Aorta (tissue), 5 donors: ENCODE data around the gene ATG7. TPM values are rescaled to one million over a fixed set of nuclear protein-coding genes. Genes with fewer than 3 reads are reported as not detected.
A peak's percentile ranks its signal among the peaks of the same experiment; 100 is the strongest.
"Not testable (repeated sequence)": the region's sequence is repeated elsewhere in the genome, so short reads cannot be mapped to it uniquely, and the experiment has no call there.

ENCODE experiments used
- ATAC-seq: fragments of 200-7000 bp; cut with Tn5 transposase; one replicate; pipeline ENCODE4 v1.9.1; 2022; ENCODE audit warnings: moderate library complexity; ENCODE audit not compliant: low FRiP score
- DNase-seq, 2 donors: peaks; one replicate each; pipeline ENCODE4 v3.0.0-alpha.2; 2020
- H3K27ac ChIP-seq, 2 donors: one replicate each; pipeline ENCODE4 v1.5.1; 2013; ENCODE audit warnings: low read length in 2 of 2, mild to moderate bottlenecking in 2 of 2, moderate library complexity in 2 of 2, control low read depth in 1 of 2, inconsistent platforms in 1 of 2, low read depth in 1 of 2
- H3K27me3 ChIP-seq, 2 donors: one replicate each; pipeline ENCODE4 v1.6.1; 2013; ENCODE audit warnings: control low read depth in 1 of 2, low read length in 1 of 2, mild to moderate bottlenecking in 1 of 2, moderate library complexity in 1 of 2; ENCODE audit not compliant: insufficient read depth in 2 of 2, control insufficient read depth in 1 of 2
- H3K36me3 ChIP-seq, 2 donors: one replicate each; pipeline ENCODE4 v1.6.1; 2013; ENCODE audit warnings: control low read depth in 1 of 2, low read length in 1 of 2, mild to moderate bottlenecking in 1 of 2; ENCODE audit not compliant: insufficient read depth in 2 of 2, control insufficient read depth in 1 of 2
- H3K4me1 ChIP-seq, 2 donors: one replicate each; pipeline ENCODE4 v1.6.1; 2013; ENCODE audit warnings: low read length in 2 of 2, control low read depth in 1 of 2, mild to moderate bottlenecking in 1 of 2, moderate library complexity in 1 of 2; ENCODE audit not compliant: insufficient read depth in 2 of 2, control insufficient read depth in 1 of 2
- H3K4me3 ChIP-seq, 2 donors: one replicate each; pipeline ENCODE4 v1.5.1; 2013; ENCODE audit warnings: low read length in 2 of 2, control low read depth in 1 of 2, mild to moderate bottlenecking in 1 of 2
- H3K9me3 ChIP-seq: one replicate; pipeline ENCODE4 v1.6.1; 2013; ENCODE audit warnings: mild to moderate bottlenecking, low read length; ENCODE audit not compliant: control insufficient read depth
- WGBS, 2 donors: extraction: QIAGEN DNeasy Blood & Tissue Kit; methylation state at CpG; one replicate each; pipeline ENCODE4 v1.1.7; 2013; 5-methylcytosine and 5-hydroxymethylcytosine counted together
- intact Hi-C, 2 donors: fragments of 100-400 bp; cut with DNase I; formaldehyde crosslinking; loops; one replicate each; pipeline versions ENCODE4 v1.14.2 to v1.15.0; 2022
- polyA plus RNA-seq, 2 donors: library from polyadenylated mRNA; stranded (reverse); fragments of 200-250 nt; gene quantifications; one replicate each; pipeline ENCODE4 v1.2.3, GENCODE V29; 2013
- total RNA-seq, 2 donors: library from RNA; stranded (reverse); fragmentation: NEBNext Ultra II Directional; extraction: Animal tissue kit (Norgen Biotek cat#: 25700); gene quantifications; one replicate each; pipeline ENCODE4 v1.2.1, GENCODE V29; 2021
- donor health status: healthy with polysubstance abuse.
- donor health status: Bipolar disorder and iron deficiency.
- donor health status: DM: no; HTN: no; CAD: no.
- donor health status: DM: no; HTN: no; CAD: no.
- donor health status: DM: yes; HTN: yes; CAD: no.

The ATG7 gene
- total and polyA plus RNA-seq, 4 donors, result 5.1 to 84.1 (median 29.1) TPM

- DNase-seq, result no peak
- Histone ChIP-seq H3K27ac (peak overlapping the region in 1 of 2 donors; percentile 37), H3K9me3 (no peaks in the 10 kb centered on the region), H3K4me1 (peaks cover 10 to 28% of the 10 kb centered on the region in 2 donors), H3K36me3 (no peaks in the 10 kb centered on the region), H3K4me3 (no peak overlapping the region), H3K27me3 (no peaks in the 10 kb centered on the region)
- 73 to 78% methylated on average over 10 of the region's 10 CpGs for WGBS, 2 donors
- intact Hi-C loops, result no loop called here
- no peak for ATAC-seq
These were observed 321.3 kb downstream of the ATG7 start for GRCh38 chr3:11593318-11594034.

- ATAC-seq, DNase-seq, H3K27ac ChIP-seq, H3K36me3 ChIP-seq, H3K9me3 ChIP-seq, H3K4me3 ChIP-seq, intact Hi-C loops, H3K27me3 ChIP-seq: not testable (repeated sequence)
- WGBS, 2 donors, result 98 to 99% methylated on average over 5 of the region's 5 CpGs
- peaks cover 7 to 17% of the 10 kb centered on the region in 2 donors for H3K4me1 ChIP-seq
These were observed 322.8 kb downstream of the ATG7 start for GRCh38 chr3:11595024-11595423.

- ATAC-seq, result no peak
- Histone ChIP-seq H3K27me3 (no peaks in the 10 kb centered on the region), H3K27ac (peak overlapping the region in 1 of 2 donors; percentile 47), H3K36me3 (no peaks in the 10 kb centered on the region), H3K4me3 (no peak overlapping the region), H3K4me1 (peaks cover 6 to 7% of the 10 kb centered on the region in 2 donors), H3K9me3 (no peaks in the 10 kb centered on the region)
- WGBS, 2 donors, result 80 to 85% methylated on average over 7 of the region's 7 CpGs
- intact Hi-C loops, result no loop called here
- no peak for DNase-seq
These were observed 324.2 kb downstream of the ATG7 start for GRCh38 chr3:11596387-11596786.

GRCh38 chr3:11600501-11601282 lies 328.5 kb downstream of the ATG7 start:
- Histone ChIP-seq H3K9me3 (no peaks in the 10 kb centered on the region), H3K27me3 (no peaks in the 10 kb centered on the region), H3K27ac (peak overlapping the region; percentile 84 to 99), H3K4me3 (no peak overlapping the region), H3K4me1 (peaks cover 3 to 11% of the 10 kb centered on the region in 2 donors), H3K36me3 (no peaks in the 10 kb centered on the region)
- DNase-seq, result peak; percentile 91 to 92
- WGBS, 2 donors, result 6 to 10% methylated on average over 18 of the region's 18 CpGs
- peak; percentile 89 for ATAC-seq
- intact Hi-C loops, result loop anchor here (2.0 to 5.0 kb wide), 3 partner anchors 33 to 42 kb away; partner anchors contain the start of gene VGLL4 (in 2 of the 2)

- peaks cover 3 to 11% of the 10 kb centered on the region in 2 donors for H3K4me1 ChIP-seq
- WGBS, 2 donors, result 9 to 13% methylated on average over 21 of the region's 21 CpGs
- peak overlapping the region; percentile 84 to 99 for H3K27ac ChIP-seq
- H3K4me3 ChIP-seq, result peak overlapping the region in 1 of 2 donors; percentile 11
- H3K27me3 ChIP-seq, result no peaks in the 10 kb centered on the region
- ATAC-seq (peak; percentile 76), DNase-seq (peak; percentile 86 to 93)
- H3K9me3 ChIP-seq, result no peaks in the 10 kb centered on the region
- H3K36me3 ChIP-seq, result no peaks in the 10 kb centered on the region
- intact Hi-C loops, result loop anchor here (2.0 to 5.0 kb wide), 3 partner anchors 34 to 41 kb away; partner anchors contain the start of gene VGLL4 (in 2 of the 2)
These were observed 329.4 kb downstream of the ATG7 start for GRCh38 chr3:11601446-11602238.

- intact Hi-C loops, result loop anchor here (5.0 kb wide), 2 partner anchors 35 to 40 kb away; partner anchors contain the start of gene VGLL4 (in 1 of the 2)
- H3K27me3 ChIP-seq, result no peaks in the 10 kb centered on the region
- DNase-seq (no peak), ATAC-seq (no peak)
- WGBS, 2 donors, result 14 to 19% methylated on average over 11 of the region's 11 CpGs
- peak overlapping the region in 1 of 2 donors; percentile 84 for H3K27ac ChIP-seq
- H3K9me3 ChIP-seq, result no peaks in the 10 kb centered on the region
- peaks cover 3 to 9% of the 10 kb centered on the region in 2 donors for H3K4me1 ChIP-seq
- no peaks in the 10 kb centered on the region for H3K36me3 ChIP-seq
- H3K4me3 ChIP-seq, result no peak overlapping the region
These were observed 330.1 kb downstream of the ATG7 start for GRCh38 chr3:11602239-11602840.

- WGBS, 2 donors, result 26 to 30% methylated on average over 5 of the region's 5 CpGs
- Histone ChIP-seq H3K4me1 (peaks cover 3 to 9% of the 10 kb centered on the region in 2 donors), H3K27ac (peak overlapping the region; percentile 46 to 89), H3K36me3 (no peaks in the 10 kb centered on the region), H3K9me3 (no peaks in the 10 kb centered on the region), H3K4me3 (no peak overlapping the region), H3K27me3 (no peaks in the 10 kb centered on the region)
- intact Hi-C loops, result loop anchor here (5.0 kb wide), 2 partner anchors 36 to 39 kb away; partner anchors contain the start of gene VGLL4 (in 1 of the 2)
- DNase-seq, result no peak
- ATAC-seq, result no peak
These were observed 330.8 kb downstream of the ATG7 start for GRCh38 chr3:11602886-11603527.
